Endothelial cell (in vitro differentiated cells): ENCODE data around the gene GATB. TPM values are rescaled to one million over a fixed set of nuclear protein-coding genes. Genes with fewer than 3 reads are reported as not detected.
A peak's percentile ranks its signal among the peaks of the same experiment; 100 is the strongest.

Experiments used
- DNase-seq: peaks from one replicate; pipeline ENCODE4 v3.0.0; 2021; ENCODE audit warnings: low spot score
- H3K27ac Mint-ChIP-seq: one replicate; pipeline ENCODE4 v1.8.0; 2021; ENCODE audit warnings: mixed read lengths, inconsistent platforms; ENCODE audit not compliant: unreplicated experiment
- H3K27me3 Mint-ChIP-seq: one replicate; pipeline ENCODE4 v1.8.0; 2021; ENCODE audit warnings: mild to moderate bottlenecking, moderate library complexity, mixed read lengths, inconsistent platforms; ENCODE audit not compliant: unreplicated experiment
- H3K36me3 Mint-ChIP-seq: one replicate; pipeline ENCODE4 v1.8.0; 2021; ENCODE audit warnings: mild to moderate bottlenecking, low read depth, mixed read lengths, inconsistent platforms; ENCODE audit not compliant: unreplicated experiment
- H3K4me1 Mint-ChIP-seq: one replicate; pipeline ENCODE4 v1.8.0; 2021; ENCODE audit warnings: mild to moderate bottlenecking, mixed read lengths, inconsistent platforms; ENCODE audit not compliant: unreplicated experiment
- H3K4me3 Mint-ChIP-seq: one replicate; pipeline ENCODE4 v1.8.0; 2021; ENCODE audit warnings: mild to moderate bottlenecking, mixed read lengths, inconsistent platforms; ENCODE audit not compliant: unreplicated experiment
- H3K9me3 Mint-ChIP-seq: one replicate; pipeline ENCODE4 v1.8.0; 2021; ENCODE audit warnings: mixed read lengths, inconsistent platforms; ENCODE audit not compliant: unreplicated experiment
- CTCF ChIP-seq: fragments of 200-600 bp; sonication (generic); IDR thresholded peaks from one replicate; pipeline ENCODE4 v1.5.0; 2021; ENCODE audit warnings: antibody characterized with exemption; ENCODE audit not compliant: unreplicated experiment
- total RNA-seq: library from RNA; stranded (reverse); fragmentation: NEBNext Ultra II Directional; extraction: Animal tissue kit (Norgen Biotek cat#: 25700); gene quantifications from one replicate; pipeline ENCODE4 v1.2.1, GENCODE V29; 2021; ENCODE audit not compliant: unreplicated experiment

The GATB gene
- total RNA-seq, 1 donor from 2014 or later: 16.6 TPM

GRCh38 chr4:151692821-151693673 is 67.8 kb downstream of the GATB start:
- TF ChIP-seq CTCF: no peak
- Mint-ChIP-seq H3K4me1 (peaks cover 34% of the 10 kb centered on the region), H3K9me3 (no peaks in the 10 kb centered on the region), H3K27ac (peak overlapping the region; percentile 36), H3K36me3 (no peaks in the 10 kb centered on the region), H3K27me3 (peaks cover 1% of the 10 kb centered on the region), H3K4me3 (no peak overlapping the region)
- no peak for DNase-seq

GRCh38 chr4:151692443-151692782 is 68.4 kb downstream of the GATB start:
- Mint-ChIP-seq H3K4me1 (peaks cover 38% of the 10 kb centered on the region), H3K27ac (no peak overlapping the region), H3K4me3 (no peak overlapping the region), H3K36me3 (no peaks in the 10 kb centered on the region), H3K27me3 (peaks cover 1% of the 10 kb centered on the region), H3K9me3 (no peaks in the 10 kb centered on the region)
- no peak for DNase-seq
- no peak for TF ChIP-seq CTCF

GRCh38 chr4:151691639-151692442 is 69.0 kb downstream of the GATB start:
- no peak for TF ChIP-seq CTCF
- Mint-ChIP-seq H3K27me3 (peaks cover 1% of the 10 kb centered on the region), H3K36me3 (peaks cover 2% of the 10 kb centered on the region), H3K9me3 (no peaks in the 10 kb centered on the region), H3K27ac (no peak overlapping the region), H3K4me1 (peaks cover 43% of the 10 kb centered on the region), H3K4me3 (no peak overlapping the region)
- no peak for DNase-seq

GRCh38 chr4:151690876-151691275 is 69.9 kb downstream of the GATB start:
- no peak overlapping the region for H3K27ac Mint-ChIP-seq
- H3K4me1 Mint-ChIP-seq: peaks cover 47% of the 10 kb centered on the region
- H3K4me3 Mint-ChIP-seq: no peak overlapping the region
- H3K9me3 Mint-ChIP-seq: no peaks in the 10 kb centered on the region
- peaks cover 4% of the 10 kb centered on the region for H3K36me3 Mint-ChIP-seq
- no peak for TF ChIP-seq CTCF
- DNase-seq: no peak
- H3K27me3 Mint-ChIP-seq: peaks cover 3% of the 10 kb centered on the region
